Activated CD8-positive, alpha-beta T cell treated with anti-CD3 and anti-CD28 coated beads for 36 hours (primary cell): ENCODE data around the gene NETO2. TPM values are rescaled to one million over a fixed set of nuclear protein-coding genes. Genes with fewer than 3 reads are reported as not detected.

ENCODE experiments used
- ATAC-seq: fragments of 200-7000 bp; cut with Tn5 transposase; one replicate; pipeline ENCODE4 v1.10.0; 2021; ENCODE audit warnings: mild to moderate bottlenecking, moderate library complexity
- CTCF ChIA-PET: fragments of 350-600 bp; sonication (Branson Sonifier 250); formaldehyde crosslinking; loops from one replicate; lab custom pipeline; 2021; ENCODE audit warnings: antibody characterized with exemption; lab: Charles Lee
- POLR2A ChIA-PET: fragments of 350-600 bp; sonication (Branson Sonifier 250); formaldehyde crosslinking; loops from one replicate; lab custom pipeline; 2021; ENCODE audit warnings: antibody characterized with exemption; lab: Charles Lee
- DNase-seq: peaks from one replicate; pipeline ENCODE4 v3.0.0-alpha.2; 2020
- H3K27ac Mint-ChIP-seq: one replicate; pipeline ENCODE4 v1.8.0; 2021; ENCODE audit warnings: mild to moderate bottlenecking, mixed read lengths
- H3K27me3 Mint-ChIP-seq: one replicate; pipeline ENCODE4 v1.8.0; 2021; ENCODE audit warnings: mixed read lengths
- H3K36me3 Mint-ChIP-seq: one replicate; pipeline ENCODE4 v1.8.0; 2021; ENCODE audit warnings: low read depth, mixed read lengths
- H3K4me1 Mint-ChIP-seq: one replicate; pipeline ENCODE4 v1.8.0; 2021; ENCODE audit warnings: low read depth, mixed read lengths
- H3K4me3 Mint-ChIP-seq: one replicate; pipeline ENCODE4 v1.8.0; 2021; ENCODE audit warnings: mild to moderate bottlenecking, moderate library complexity, mixed read lengths
- H3K9me3 Mint-ChIP-seq: one replicate; pipeline ENCODE4 v1.8.0; 2021; ENCODE audit warnings: mixed read lengths
- CTCF ChIP-seq: fragments of 200-600 bp; IDR thresholded peaks from one replicate; pipeline ENCODE4 v1.8.0; 2022; ENCODE audit warnings: antibody characterized with exemption, mild to moderate bottlenecking
- intact Hi-C: fragments of 100-400 bp; cut with micrococcal nuclease; formaldehyde crosslinking; loops from one replicate; pipeline ENCODE4 v1.10.0; 2022
- total RNA-seq, 2 experiments: library from RNA; stranded (reverse); gene quantifications; one replicate each; pipeline ENCODE4 v1.2.3, GENCODE V29; 2021

Gene NETO2
- total RNA-seq, 2 experiments from 2014 or later = 2.8 to 3.1 TPM

- intact Hi-C loops = no loop called here
- POLR2A ChIA-PET = interaction anchor here (1.0 kb wide), 1 partner anchor 23 kb away, joined by 3 read pairs; no protein-coding TSS in a partner anchor
- no peak for DNase-seq
- no peak overlapping the region for H3K27ac Mint-ChIP-seq
- H3K36me3 Mint-ChIP-seq = no peaks in the 10 kb centered on the region
- TF ChIP-seq CTCF = no peak
- H3K4me3 Mint-ChIP-seq = no peak overlapping the region
- no peak for ATAC-seq
- CTCF ChIA-PET = interaction anchor here (1.1 kb wide), 1 partner anchor 35 kb away, joined by 5 read pairs; no protein-coding TSS in a partner anchor
- peaks cover 14% of the 10 kb centered on the region for H3K4me1 Mint-ChIP-seq
- H3K27me3 Mint-ChIP-seq = peaks cover 2% of the 10 kb centered on the region
- H3K9me3 Mint-ChIP-seq = peaks cover 2% of the 10 kb centered on the region
Observed at GRCh38 chr16:47073223-47074155, 70.3 kb downstream of the NETO2 start.

GRCh38 chr16:47072158-47072557 is 71.6 kb downstream of the NETO2 start:
- POLR2A ChIA-PET = no interaction called here
- Mint-ChIP-seq H3K27me3 (peaks cover 2% of the 10 kb centered on the region), H3K4me1 (peaks cover 14% of the 10 kb centered on the region), H3K4me3 (no peak overlapping the region), H3K9me3 (peaks cover 2% of the 10 kb centered on the region), H3K27ac (no peak overlapping the region), H3K36me3 (no peaks in the 10 kb centered on the region)
- TF ChIP-seq CTCF = no peak
- ATAC-seq = no peak
- no peak for DNase-seq
- intact Hi-C loops = no loop called here
- CTCF ChIA-PET = interaction anchor here (1.1 kb wide), 1 partner anchor 34 kb away, joined by 5 read pairs; no protein-coding TSS in a partner anchor

- no peak for ATAC-seq
- Mint-ChIP-seq H3K4me3 (no peak overlapping the region), H3K27me3 (peaks cover 2% of the 10 kb centered on the region), H3K27ac (no peak overlapping the region), H3K4me1 (peaks cover 14% of the 10 kb centered on the region), H3K9me3 (peaks cover 2% of the 10 kb centered on the region), H3K36me3 (no peaks in the 10 kb centered on the region)
- TF ChIP-seq CTCF = no peak
- DNase-seq = no peak
- POLR2A ChIA-PET = no interaction called here
- intact Hi-C loops = no loop called here
- CTCF ChIA-PET = no interaction called here
Observed at GRCh38 chr16:47069841-47070584, 73.7 kb downstream of the NETO2 start.

- TF ChIP-seq CTCF = no peak
- POLR2A ChIA-PET = no interaction called here
- H3K4me1 Mint-ChIP-seq = peaks cover 14% of the 10 kb centered on the region
- no peaks in the 10 kb centered on the region for H3K36me3 Mint-ChIP-seq
- peaks cover 2% of the 10 kb centered on the region for H3K27me3 Mint-ChIP-seq
- CTCF ChIA-PET = interaction anchor here (1.1 kb wide), 1 partner anchor 32 kb away, joined by 3 read pairs; no protein-coding TSS in a partner anchor
- DNase-seq (no peak), ATAC-seq (no peak)
- intact Hi-C loops = no loop called here
- no peak overlapping the region for H3K4me3 Mint-ChIP-seq
- H3K9me3 Mint-ChIP-seq = peaks cover 2% of the 10 kb centered on the region
- H3K27ac Mint-ChIP-seq = peak overlapping the region; percentile 30
Observed at GRCh38 chr16:47069313-47069712, 74.4 kb downstream of the NETO2 start.
